HG03064 (cell line): ENCODE results near the gene NXF1.
"Not testable (repeated sequence)": the region's sequence is repeated elsewhere in the genome, so short reads cannot be mapped to it uniquely, and the experiment has no call there.

ENCODE experiments used
- ATAC-seq: cut with Tn5 transposase; IDR thresholded peaks from one replicate; pipeline ENCODE4 v1.9.1; 2021; ENCODE audit warnings: low read depth; ENCODE audit not compliant: unreplicated experiment

Gene NXF1

GRCh38 chr11:62788991-62789390 is 16.2 kb downstream of the NXF1 start:
- ATAC-seq = no peak

- peak; percentile 65 for ATAC-seq
These were observed 18.1 kb downstream of the NXF1 start, which contains the start of gene TMEM179B for GRCh38 chr11:62787005-62787759. TMEM179B (plus strand) TSS chr11:62787402; CDS start chr11:62787432, 30 bp downstream.

GRCh38 chr11:62786318-62787004 is 18.8 kb downstream of the NXF1 start:
- ATAC-seq = peak; percentile 58

- ATAC-seq = no peak
These were observed 22.5 kb downstream of the NXF1 start for GRCh38 chr11:62782753-62783152.

- ATAC-seq = no peak
These were observed 26.8 kb downstream of the NXF1 start for GRCh38 chr11:62778441-62778840.

GRCh38 chr11:62777389-62777788 is 27.9 kb downstream of the NXF1 start:
- no peak for ATAC-seq

- ATAC-seq = no peak
These were observed 29.6 kb downstream of the NXF1 start for GRCh38 chr11:62775646-62776045.

- no peak for ATAC-seq
These were observed 30.8 kb downstream of the NXF1 start for GRCh38 chr11:62774407-62774806.

- peak; percentile 74 for ATAC-seq
These were observed 33.9 kb downstream of the NXF1 start, which contains the start of gene TAF6L for GRCh38 chr11:62771144-62772021. TAF6L (plus strand) TSS chr11:62771396; CDS start chr11:62775784, 4,388 bp downstream.

- ATAC-seq = no peak
These were observed 34.5 kb downstream of the NXF1 start for GRCh38 chr11:62770778-62771143.

- ATAC-seq = not testable (repeated sequence)
These were observed 44.4 kb downstream of the NXF1 start for GRCh38 chr11:62760867-62761227.

- no peak for ATAC-seq
These were observed 47.1 kb downstream of the NXF1 start for GRCh38 chr11:62757846-62758788.

GRCh38 chr11:62755086-62755615 is 50.1 kb downstream of the NXF1 start:
- ATAC-seq = no peak

- peak; percentile 96 for ATAC-seq
These were observed 51.3 kb downstream of the NXF1 start, which contains the start of gene ZBTB3 for GRCh38 chr11:62753736-62754603. ZBTB3 (minus strand) TSS chr11:62754160; CDS start chr11:62753664, 496 bp downstream.

- ATAC-seq = peak; percentile 5
These were observed 52.1 kb downstream of the NXF1 start for GRCh38 chr11:62752994-62753735.

- ATAC-seq = no peak
These were observed 53.0 kb downstream of the NXF1 start for GRCh38 chr11:62752177-62752785.

- ATAC-seq = not testable (repeated sequence)
These were observed 55.3 kb downstream of the NXF1 start for GRCh38 chr11:62749931-62750330.
